Retina (tissue), 1 donor: ENCODE measurements around the gene CAPG.
A peak's percentile ranks its signal among the peaks of the same experiment; 100 is the strongest.
"Not testable (repeated sequence)": the region's sequence is repeated elsewhere in the genome, so short reads cannot be mapped to it uniquely, and the experiment has no call there.

Experiments used
- DNase-seq: peaks from one replicate; pipeline ENCODE4 v3.0.0-alpha.2; 2016

The CAPG gene

GRCh38 chr2:85409845-85410583 is at the start of gene CAPG:
TSS of gene CAPG (minus strand) at chr2:85410366. CDS start at chr2:85402145, 8,221 bp downstream.
- DNase-seq, result no peak

DNA sequence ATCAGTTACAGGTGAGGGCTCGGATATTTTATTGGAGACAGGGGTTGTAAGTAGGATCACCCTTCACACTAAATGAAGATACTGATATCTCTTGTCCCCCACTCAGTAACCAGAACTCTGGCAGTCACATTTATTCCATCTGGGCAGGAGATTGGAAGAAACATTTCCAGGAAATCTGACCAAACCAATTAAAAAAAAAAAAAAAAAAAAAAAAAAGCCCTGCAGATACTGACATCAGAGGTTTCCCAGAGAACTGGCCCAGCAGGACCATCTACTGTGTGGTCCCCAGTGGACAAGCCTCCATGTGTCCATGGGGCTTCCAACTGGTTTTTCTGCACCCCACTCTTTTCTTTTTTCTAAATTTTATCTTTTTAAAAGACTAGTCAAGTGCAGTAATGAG is 49.6 kb upstream of the CAPG start:
- no peak for DNase-seq

DNA sequence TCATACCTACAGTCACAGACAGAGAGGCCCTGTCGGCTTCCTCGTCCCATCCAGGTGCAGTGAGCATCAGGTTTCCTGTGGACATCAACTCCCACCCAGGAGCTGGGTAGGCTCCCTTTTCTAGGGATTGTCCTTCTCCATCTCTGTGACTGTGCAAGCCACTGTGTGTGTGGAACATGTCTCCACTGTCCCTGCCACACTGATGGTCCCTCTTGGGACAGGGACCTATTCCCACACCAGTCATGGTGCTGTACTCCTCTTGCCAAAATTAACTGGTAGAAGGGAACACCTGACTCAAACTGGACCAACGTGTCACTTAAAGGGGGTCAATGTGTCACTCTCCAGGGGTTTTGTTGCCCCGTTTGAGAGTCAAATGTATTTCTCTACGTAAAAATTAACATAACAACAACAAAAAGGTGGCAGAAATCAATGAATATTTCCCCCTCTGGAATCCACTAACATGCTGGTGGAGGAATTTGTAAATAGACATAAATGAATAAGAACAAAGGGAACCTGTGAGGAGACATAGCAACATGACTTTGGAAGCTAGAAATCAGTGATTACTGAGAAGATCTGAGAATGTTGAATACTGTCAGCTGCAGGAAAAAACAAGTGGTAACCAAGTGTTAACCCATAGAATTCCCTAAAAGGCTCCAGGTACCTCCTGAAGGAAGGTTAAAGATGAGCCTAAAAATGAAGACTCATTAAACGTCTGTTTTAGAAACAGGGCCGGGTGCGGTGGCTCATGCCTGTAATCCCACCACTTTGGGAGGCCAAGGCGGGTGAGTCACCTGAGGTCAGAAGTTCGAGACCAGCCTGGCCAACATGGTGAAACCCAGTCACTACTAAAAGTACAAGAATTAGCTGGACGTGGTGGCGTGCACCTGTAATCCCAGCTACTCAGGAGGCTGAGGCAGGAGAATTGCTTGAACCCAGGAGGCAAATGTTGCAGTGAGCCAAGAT is 48.7 kb upstream of the CAPG start:
- no peak for DNase-seq

- DNase-seq, result no peak
Observed at GRCh38 chr2:85457877-85458316, 47.7 kb upstream of the CAPG start.

DNA sequence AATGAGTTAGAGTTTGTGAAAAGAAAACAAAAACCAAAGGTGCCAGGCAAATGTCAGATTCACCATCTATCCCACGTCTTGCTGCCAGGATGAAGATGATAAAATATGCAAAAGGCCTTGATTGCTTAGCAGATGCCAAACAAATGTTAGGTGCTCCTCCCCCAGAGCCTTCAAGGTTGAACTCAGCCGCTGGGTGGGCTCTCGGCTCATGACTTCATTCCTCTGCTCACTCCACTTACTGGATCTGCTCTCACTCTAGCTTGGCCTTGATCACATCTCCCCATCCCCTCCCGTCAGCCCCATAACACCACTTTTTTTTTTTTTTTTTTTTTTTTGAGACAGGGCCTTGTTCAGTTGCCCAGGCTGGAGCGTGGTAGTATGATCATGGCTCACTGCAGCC is 46.9 kb upstream of the CAPG start:
- no peak for DNase-seq

- DNase-seq, result no peak
Observed at GRCh38 chr2:85455552-85456090, 45.5 kb upstream of the CAPG start.

DNA sequence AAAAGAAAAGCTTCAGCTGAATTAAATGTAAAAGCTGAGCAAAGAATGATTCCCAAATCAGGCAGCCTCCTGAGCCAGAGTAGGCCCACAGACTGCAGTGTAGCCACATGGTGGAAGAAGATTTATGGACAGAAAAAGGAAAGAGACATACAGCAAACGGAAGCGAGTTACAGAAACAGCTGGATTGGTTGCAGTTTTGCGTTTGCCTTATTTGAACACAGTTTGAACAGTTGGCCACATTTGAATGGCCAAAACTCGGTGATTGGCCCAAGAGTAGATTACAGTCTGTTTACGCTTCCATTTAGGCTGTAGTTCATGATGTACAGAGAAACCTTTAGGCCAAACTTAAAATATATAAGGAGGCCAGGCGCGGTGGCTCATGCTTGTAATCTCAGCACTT is 43.4 kb upstream of the CAPG start:
- DNase-seq, result no peak

DNA sequence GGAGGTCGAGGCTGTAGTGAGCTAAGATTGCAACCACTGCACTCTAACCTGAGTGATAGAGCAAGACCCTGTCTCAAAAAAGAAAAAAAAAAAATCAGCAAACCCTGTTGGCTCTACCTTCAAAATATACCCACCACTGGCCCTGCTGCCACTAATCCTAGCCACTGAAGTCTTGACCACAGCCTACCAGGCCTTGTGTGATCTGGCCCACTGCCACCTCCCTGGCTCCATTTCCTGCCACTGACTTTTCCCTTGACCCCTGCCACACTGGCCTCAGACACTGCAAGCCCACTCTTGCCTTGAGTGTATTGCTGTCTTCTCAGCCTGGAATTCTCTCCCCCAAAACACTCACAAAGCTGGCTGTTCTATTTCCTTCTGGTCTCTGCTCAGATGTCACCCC is 42.1 kb upstream of the CAPG start:
- DNase-seq, result no peak

- no peak for DNase-seq
Observed at GRCh38 chr2:85449214-85449588, 39.0 kb upstream of the CAPG start.

DNA sequence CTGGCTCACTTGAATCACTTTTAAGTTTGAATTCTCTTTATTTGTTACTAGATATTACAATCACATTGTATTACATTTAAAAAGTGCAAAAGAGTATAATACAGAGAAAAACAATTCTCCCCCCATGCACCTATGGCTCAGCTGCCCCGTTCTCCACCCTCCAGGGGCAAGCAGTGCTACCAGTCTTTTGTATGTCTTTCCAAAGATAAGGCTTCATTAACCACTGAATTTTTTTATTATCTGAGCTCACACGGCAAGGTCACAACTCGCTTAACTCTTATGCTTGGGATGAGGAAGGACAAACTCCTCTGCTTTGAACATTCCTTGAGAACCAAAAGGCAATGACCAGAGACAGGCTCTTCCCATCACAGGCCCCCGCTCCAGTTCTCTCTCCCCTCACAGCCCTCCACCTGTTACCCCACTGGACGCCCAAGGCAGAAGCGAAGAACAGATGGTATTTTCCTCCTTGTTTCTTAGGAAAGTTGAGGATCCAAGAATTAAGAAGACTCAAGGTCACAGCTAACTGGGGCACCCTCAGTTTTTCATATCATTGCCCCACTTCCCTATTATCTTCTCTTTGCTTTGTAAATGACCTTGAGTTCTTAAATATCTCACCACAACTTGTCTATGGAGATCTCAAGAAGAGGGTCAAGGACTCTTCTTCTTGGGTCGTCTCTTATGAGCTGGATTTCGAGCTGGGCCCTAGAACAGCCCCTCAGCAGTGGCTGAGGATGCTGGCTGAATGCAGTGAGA is 38.5 kb upstream of the CAPG start:
- DNase-seq, result no peak

DNA sequence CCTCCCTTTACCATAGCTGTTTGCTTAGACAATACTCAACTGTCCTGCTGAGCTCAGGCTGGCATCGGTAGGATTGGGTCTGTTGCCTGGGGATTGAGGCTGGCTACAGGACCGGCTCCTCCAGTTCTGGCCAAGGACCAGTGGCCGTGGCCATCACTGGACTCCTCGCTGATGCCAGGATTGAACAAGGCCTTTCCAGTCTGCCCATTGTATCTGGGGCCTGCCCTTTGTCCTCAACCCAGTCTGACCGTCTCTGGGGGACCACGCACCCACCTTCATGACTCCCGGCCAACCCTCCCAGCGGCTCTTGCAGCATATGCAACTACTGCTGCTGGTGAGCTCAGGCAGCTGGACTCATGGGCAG is 37.0 kb upstream of the CAPG start:
- no peak for DNase-seq

DNA sequence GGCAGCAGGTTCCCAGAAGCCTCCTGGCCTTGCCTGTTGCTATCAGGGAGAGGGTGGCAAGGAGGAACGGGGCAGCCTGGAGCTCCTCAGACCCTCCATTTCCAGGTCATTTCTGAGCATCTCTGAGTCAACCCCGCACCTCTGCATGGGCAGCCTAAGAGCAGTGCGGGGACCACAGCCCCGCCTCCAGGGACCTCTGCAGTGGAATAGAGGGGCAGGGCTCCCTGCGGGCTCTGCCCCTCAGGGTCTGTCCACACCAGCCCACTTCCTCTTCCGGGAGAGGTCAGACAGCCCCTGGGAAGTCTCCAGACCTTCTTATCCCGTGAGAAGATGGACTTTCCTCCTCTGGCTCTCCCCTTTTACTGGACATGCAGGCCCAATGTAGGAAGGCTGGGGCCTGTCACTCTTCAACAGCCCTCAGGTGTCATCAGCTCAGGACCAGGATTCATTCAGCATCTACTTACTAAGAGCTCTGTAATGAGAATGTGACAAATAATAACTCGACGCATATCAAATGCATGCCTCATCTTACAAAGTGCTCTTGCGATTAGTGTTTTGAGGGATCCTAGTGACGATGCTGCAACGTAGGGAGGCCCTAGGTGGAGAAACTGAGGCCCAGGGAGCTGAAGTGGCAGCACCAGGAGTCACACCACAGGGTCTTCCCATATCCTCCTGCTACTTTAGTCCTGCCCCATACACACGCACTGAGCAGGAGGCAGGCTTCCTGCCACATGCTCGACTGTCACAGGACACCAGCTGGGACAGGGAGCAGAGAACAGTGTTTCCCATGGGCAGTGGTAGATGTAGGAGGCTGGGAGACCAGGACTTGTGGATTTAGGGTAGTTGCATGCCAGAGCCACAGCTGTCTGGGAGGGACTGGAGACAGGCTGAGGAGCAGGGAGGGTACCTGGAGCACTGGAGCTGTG is 36.4 kb upstream of the CAPG start:
- DNase-seq, result no peak

GRCh38 chr2:85445316-85446295 is 35.4 kb upstream of the CAPG start:
- DNase-seq, result peak; percentile 49

DNA sequence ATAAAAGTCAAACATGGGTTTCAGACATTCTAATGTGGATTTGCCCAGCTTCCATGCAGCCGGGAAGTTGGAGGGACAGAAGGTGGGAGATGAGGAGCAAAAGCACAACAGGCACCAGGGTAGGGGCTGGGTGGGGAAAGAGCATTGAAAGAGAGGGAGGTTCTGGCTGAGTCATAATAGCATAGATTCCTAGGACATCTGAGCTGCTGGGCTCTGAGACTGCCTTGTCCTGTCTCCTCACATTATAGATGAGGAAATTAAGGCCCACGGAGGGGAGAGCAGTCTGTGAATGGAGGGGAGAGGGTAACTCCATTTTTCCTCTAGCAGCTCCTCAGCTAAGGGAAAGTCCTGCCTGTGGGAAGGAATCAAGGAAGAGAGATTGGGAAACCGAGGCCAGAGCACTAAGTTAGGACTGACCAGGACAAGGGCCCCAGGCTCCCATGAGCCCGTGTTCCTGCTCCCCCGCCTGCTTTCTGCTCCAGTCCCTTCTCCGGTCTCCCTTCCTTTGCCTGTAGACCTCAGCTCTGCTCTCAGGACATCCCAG is 34.5 kb upstream of the CAPG start:
- no peak for DNase-seq

GRCh38 chr2:85441864-85442263 is 31.7 kb upstream of the CAPG start:
- no peak for DNase-seq

GRCh38 chr2:85440729-85441128 is 30.6 kb upstream of the CAPG start:
- DNase-seq, result no peak

GRCh38 chr2:85439986-85440385 is 29.8 kb upstream of the CAPG start:
- DNase-seq, result no peak

GRCh38 chr2:85439569-85439968 is 29.4 kb upstream of the CAPG start:
- not testable (repeated sequence) for DNase-seq

DNA sequence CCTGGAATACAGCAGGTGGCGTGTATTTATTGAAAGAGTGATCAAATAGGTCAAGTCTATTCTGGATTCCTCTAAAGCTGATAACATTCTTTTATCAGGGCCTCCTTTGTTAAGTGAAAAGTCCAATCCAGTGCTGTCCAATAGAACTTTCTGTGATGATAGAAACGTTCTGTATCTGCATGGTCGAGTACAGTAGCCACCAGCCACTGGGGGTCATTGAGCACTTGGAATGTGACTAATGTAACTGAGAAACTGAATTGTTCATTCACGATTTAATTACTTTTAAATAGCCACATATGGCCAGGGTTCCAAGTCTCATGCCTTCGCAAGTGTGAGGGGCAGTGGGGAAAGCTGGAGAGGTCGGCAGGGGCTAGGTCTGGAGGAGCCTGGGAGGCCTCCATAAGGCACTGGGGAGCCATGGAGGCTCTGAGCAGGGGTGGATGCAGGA is 28.9 kb upstream of the CAPG start:
- no peak for DNase-seq
